Uterus (tissue), 2 donors: Measurements from ENCODE around the gene WNT6.

ENCODE experiments used
- POLR2A ChIP-seq, 2 donors: fragments of 450-650 bp; IDR thresholded peaks; one replicate each; pipeline ENCODE4 v1.6.1; 2016; ENCODE audit warnings: antibody characterized with exemption in 2 of 2, mild to moderate bottlenecking in 1 of 2, moderate library complexity in 1 of 2
- TF ChIP-seq, protein P1 (sequence below), 4 experiments: fragments of 200-600 bp in 2 of 4; fragments of 450-650 bp in 2 of 4; sonication (generic) in 2 of 4; IDR thresholded peaks; one replicate each; pipeline ENCODE4 v1.5.1; 2016 to 2019; ENCODE audit warnings: antibody characterized with exemption in 4 of 4, mild to moderate bottlenecking in 2 of 4, moderate library complexity in 1 of 4

DNA sequence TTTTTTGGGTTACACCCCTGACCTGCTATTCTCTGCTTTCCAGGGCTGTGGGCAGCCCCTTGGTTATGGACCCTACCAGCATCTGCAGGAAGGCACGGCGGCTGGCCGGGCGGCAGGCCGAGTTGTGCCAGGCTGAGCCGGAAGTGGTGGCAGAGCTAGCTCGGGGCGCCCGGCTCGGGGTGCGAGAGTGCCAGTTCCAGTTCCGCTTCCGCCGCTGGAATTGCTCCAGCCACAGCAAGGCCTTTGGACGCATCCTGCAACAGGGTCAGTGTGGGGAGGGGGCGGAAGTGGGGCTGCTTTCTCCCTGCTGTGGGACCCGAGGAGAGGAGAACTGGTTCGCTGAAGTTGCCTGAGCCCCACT, 11.4 kb downstream of the WNT6 start:
- TF ChIP-seq, protein P1, sequence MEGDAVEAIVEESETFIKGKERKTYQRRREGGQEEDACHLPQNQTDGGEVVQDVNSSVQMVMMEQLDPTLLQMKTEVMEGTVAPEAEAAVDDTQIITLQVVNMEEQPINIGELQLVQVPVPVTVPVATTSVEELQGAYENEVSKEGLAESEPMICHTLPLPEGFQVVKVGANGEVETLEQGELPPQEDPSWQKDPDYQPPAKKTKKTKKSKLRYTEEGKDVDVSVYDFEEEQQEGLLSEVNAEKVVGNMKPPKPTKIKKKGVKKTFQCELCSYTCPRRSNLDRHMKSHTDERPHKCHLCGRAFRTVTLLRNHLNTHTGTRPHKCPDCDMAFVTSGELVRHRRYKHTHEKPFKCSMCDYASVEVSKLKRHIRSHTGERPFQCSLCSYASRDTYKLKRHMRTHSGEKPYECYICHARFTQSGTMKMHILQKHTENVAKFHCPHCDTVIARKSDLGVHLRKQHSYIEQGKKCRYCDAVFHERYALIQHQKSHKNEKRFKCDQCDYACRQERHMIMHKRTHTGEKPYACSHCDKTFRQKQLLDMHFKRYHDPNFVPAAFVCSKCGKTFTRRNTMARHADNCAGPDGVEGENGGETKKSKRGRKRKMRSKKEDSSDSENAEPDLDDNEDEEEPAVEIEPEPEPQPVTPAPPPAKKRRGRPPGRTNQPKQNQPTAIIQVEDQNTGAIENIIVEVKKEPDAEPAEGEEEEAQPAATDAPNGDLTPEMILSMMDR (IDR thresholded peaks at IDR 0.05) = no peak
- no peak for TF ChIP-seq POLR2A (IDR thresholded peaks at IDR 0.05)
